Spleen (tissue), 11 donors: ENCODE measurements around the gene FTSJ3. TPM values are rescaled to one million over a fixed set of nuclear protein-coding genes. Genes with fewer than 3 reads are reported as not detected.

ENCODE experiments used
- DNase-seq: peaks from one replicate; pipeline ENCODE4 v3.0.0-alpha.2; 2020
- H3K27ac ChIP-seq, 8 donors: fragments of 200-600 bp; sonication (generic) in 7 of 8; 1 replicate in 4 of 8; 2 replicates in 4 of 8; pipeline versions ENCODE4 v1.5.0 to v1.8.0; 2016 to 2021; ENCODE audit warnings: inconsistent platforms in 4 of 8, mild to moderate bottlenecking in 4 of 8, moderate library complexity in 1 of 8
- H3K27me3 ChIP-seq, 7 donors: fragments of 200-600 bp; sonication (generic) in 6 of 7; replicated peaks in 1 of 7; 1 replicate in 4 of 7; 2 replicates in 3 of 7; pipeline versions ENCODE4 v1.5.0 to v1.8.0; 2016 to 2021; ENCODE audit warnings: inconsistent platforms in 3 of 7, mild to moderate bottlenecking in 1 of 7
- H3K36me3 ChIP-seq, 6 donors: fragments of 200-600 bp; sonication (generic) in 5 of 6; 1 replicate in 4 of 6; 2 replicates in 2 of 6; pipeline versions ENCODE4 v1.5.0 to v1.8.0; 2016 to 2021; ENCODE audit warnings: inconsistent platforms in 2 of 6
- H3K4me1 ChIP-seq, 6 donors: fragments of 200-600 bp; sonication (generic) in 5 of 6; 1 replicate in 3 of 6; 2 replicates in 3 of 6; pipeline versions ENCODE4 v1.5.0 to v1.8.0; 2016 to 2021; ENCODE audit warnings: inconsistent platforms in 3 of 6
- H3K4me3 ChIP-seq, 8 donors: fragments of 200-600 bp; sonication (generic) in 7 of 8; 1 replicate in 4 of 8; 2 replicates in 4 of 8; pipeline versions ENCODE4 v1.5.0 to v1.8.0; 2016 to 2021; ENCODE audit warnings: inconsistent platforms in 4 of 8, mild to moderate bottlenecking in 4 of 8, moderate library complexity in 2 of 8
- H3K9me3 ChIP-seq, 8 donors: fragments of 200-600 bp; sonication (generic) in 7 of 8; 1 replicate in 4 of 8; 2 replicates in 4 of 8; pipeline versions ENCODE4 v1.5.0 to v1.8.0; 2016 to 2021; ENCODE audit warnings: inconsistent platforms in 4 of 8
- CTCF ChIP-seq, 11 experiments: fragments of 200-600 bp in 7 of 11; fragments of 450-650 bp in 4 of 11; sonication (generic) in 4 of 11; IDR thresholded peaks in 8 of 11; conservative IDR thresholded peaks in 3 of 11; 1 replicate in 7 of 11; 2 replicates in 4 of 11; pipeline versions ENCODE4 v1.4.0 to v1.8.0; 2016 to 2021; ENCODE audit warnings: antibody characterized with exemption in 11 of 11, inconsistent platforms in 4 of 11, mild to moderate bottlenecking in 1 of 11
- POLR2A ChIP-seq, 3 donors: fragments of 450-650 bp; IDR thresholded peaks; one replicate each; pipeline ENCODE4 v1.5.1; 2017; ENCODE audit warnings: antibody characterized with exemption in 3 of 3, mild to moderate bottlenecking in 1 of 3
- POLR2AphosphoS5 ChIP-seq, 3 donors: sonication (generic); formaldehyde crosslinking; IDR thresholded peaks; one replicate each; pipeline ENCODE4 v1.5.1; 2017; ENCODE audit warnings: antibody characterized with exemption in 3 of 3
- WGBS, 5 donors: extraction: QIAGEN DNeasy Blood & Tissue Kit in 3 of 5; methylation state at CpG; one replicate each; pipeline versions ENCODE4 v1.1.5 to v1.1.7; 2013 to 2018; 5-methylcytosine and 5-hydroxymethylcytosine counted together
- intact Hi-C: fragments of 100-400 bp; cut with DNase I; formaldehyde crosslinking; loops from one replicate; pipeline ENCODE4 v1.15.0; 2023; ENCODE audit warnings: low total_unique reads
- polyA plus RNA-seq, 3 donors: library from polyadenylated mRNA; stranded (reverse); fragments of 200-250 nt; gene quantifications; one replicate each; pipeline ENCODE4 v1.2.1, GENCODE V29; 2013
- total RNA-seq, 7 donors: library from RNA; depleted of rRNA in 3 of 7; stranded (reverse); fragments of >200 nt in 3 of 7; fragmentation: NEBNext Ultra II Directional in 4 of 7; extraction: Animal tissue kit (Norgen Biotek cat#: 25700) in 4 of 7; gene quantifications; one replicate each; pipeline versions ENCODE4 v1.1.0 to v1.2.1, GENCODE V29; 2016 to 2021
- donor health status: healthy with polysubstance abuse.
- donor health status: DM: no; HTN: no; CAD: no; lungs with moderate emphysema.
- donor health status: DM: no; HTN: no; CAD: no.
- donor health status: Bipolar disorder and iron deficiency.
- donor health status: healthy.
- donor health status: DM: no; HTN: no; CAD: no.
- donor health status: DM: yes; HTN: yes; CAD: no.

FTSJ3 gene
- total and polyA plus RNA-seq, 10 donors, result 13.5 to 45.7 (median 33.1) TPM

- H3K27me3 ChIP-seq, result peaks cover 0 to 1% (median 0%) of the 10 kb centered on the region in 7 donors
- WGBS, 5 donors, result 80 to 90% (median 89%) methylated on average over 5 to 12 of the region's 12 CpGs
- H3K27ac ChIP-seq, result peak overlapping the region in 6 of 8 donors; percentile 38 to 97 (median 97)
- peaks cover 43 to 94% (median 61%) of the 10 kb centered on the region in 6 donors for H3K4me1 ChIP-seq
- intact Hi-C loops, result no loop called here
- H3K36me3 ChIP-seq, result peaks cover 7 to 60% (median 47%) of the 10 kb centered on the region in 6 donors
- TF ChIP-seq POLR2AphosphoS5 (IDR thresholded peaks at IDR 0.05) (peak in 1 of 3 donors; percentile 47), CTCF (IDR thresholded peaks at IDR 0.05 in 8 of 11, conservative IDR thresholded peaks at IDR 0.05 in 3 of 11) (no peak)
- DNase-seq, result peak; percentile 68
- no peaks in the 10 kb centered on the region for H3K9me3 ChIP-seq
- no peak overlapping the region for H3K4me3 ChIP-seq
These were observed 10.0 kb upstream of the FTSJ3 start for GRCh38 chr17:63837480-63837879.

- Histone ChIP-seq H3K9me3 (no peaks in the 10 kb centered on the region), H3K27me3 (no peaks in the 10 kb centered on the region), H3K36me3 (peaks cover 7 to 66% (median 53%) of the 10 kb centered on the region in 6 donors), H3K27ac (peak overlapping the region in 3 of 8 donors; percentile 97), H3K4me1 (peaks cover 43 to 97% (median 60%) of the 10 kb centered on the region in 6 donors), H3K4me3 (no peak overlapping the region)
- 92 to 97% (median 96%) methylated on average over 7 of the region's 7 CpGs for WGBS, 5 donors
- TF ChIP-seq CTCF (IDR thresholded peaks at IDR 0.05 in 8 of 11, conservative IDR thresholded peaks at IDR 0.05 in 3 of 11), result no peak
- TF ChIP-seq POLR2AphosphoS5 (IDR thresholded peaks at IDR 0.05), result no peak
- no peak for TF ChIP-seq POLR2A (IDR thresholded peaks at IDR 0.05)
- DNase-seq, result peak; percentile 54
- intact Hi-C loops, result no loop called here
These were observed 9.3 kb upstream of the FTSJ3 start for GRCh38 chr17:63836811-63837210.

- Histone ChIP-seq H3K9me3 (no peaks in the 10 kb centered on the region), H3K36me3 (peaks cover 7 to 82% (median 69%) of the 10 kb centered on the region in 6 donors), H3K4me3 (no peak overlapping the region), H3K4me1 (peaks cover 27 to 97% (median 59%) of the 10 kb centered on the region in 6 donors), H3K27ac (peak overlapping the region in 5 of 8 donors; percentile 31 to 66 (median 42)), H3K27me3 (no peaks in the 10 kb centered on the region)
- peak; percentile 47 for DNase-seq
- no peak for TF ChIP-seq POLR2A (IDR thresholded peaks at IDR 0.05)
- peak in 2 of 11 experiments; percentile 8 to 17 for TF ChIP-seq CTCF (IDR thresholded peaks at IDR 0.05 in 8 of 11, conservative IDR thresholded peaks at IDR 0.05 in 3 of 11)
- intact Hi-C loops, result no loop called here
- WGBS, 5 donors, result 85 to 92% (median 87%) methylated on average over 9 of the region's 9 CpGs
These were observed 7.8 kb upstream of the FTSJ3 start for GRCh38 chr17:63835167-63835720.

- no peaks in the 10 kb centered on the region for H3K9me3 ChIP-seq
- no peaks in the 10 kb centered on the region for H3K27me3 ChIP-seq
- no peak overlapping the region for H3K4me3 ChIP-seq
- 28 to 38% (median 33%) methylated on average over 13 of the region's 13 CpGs for WGBS, 5 donors
- intact Hi-C loops, result no loop called here
- TF ChIP-seq POLR2A (IDR thresholded peaks at IDR 0.05), result no peak
- TF ChIP-seq POLR2AphosphoS5 (IDR thresholded peaks at IDR 0.05), result no peak
- TF ChIP-seq CTCF (IDR thresholded peaks at IDR 0.05 in 8 of 11, conservative IDR thresholded peaks at IDR 0.05 in 3 of 11), result peak in 10 of 11 experiments; percentile 8 to 73 (median 48)
- DNase-seq, result peak; percentile 83
- H3K27ac ChIP-seq, result peak overlapping the region; percentile 19 to 66 (median 39)
- peaks cover 22 to 97% (median 57%) of the 10 kb centered on the region in 6 donors for H3K4me1 ChIP-seq
- H3K36me3 ChIP-seq, result peaks cover 7 to 89% (median 75%) of the 10 kb centered on the region in 6 donors
These were observed 7.1 kb upstream of the FTSJ3 start for GRCh38 chr17:63834431-63835166.
